Keratinocyte (primary cell): ENCODE measurements around the gene RASSF1. TPM values are rescaled to one million over a fixed set of nuclear protein-coding genes. Genes with fewer than 3 reads are reported as not detected.

Source experiments
- DNase-seq: peaks from one replicate; pipeline ENCODE4 v3.0.0-alpha.2; 2011; ENCODE audit warnings: low read depth, missing footprints, low spot score
- FAIRE-seq: peaks from 2 replicates; lab custom pipeline; 2011; peaks lifted over from hg19 to GRCh38; lab: Jason Lieb, UNC
- H2AFZ ChIP-seq: 2 replicates; pipeline ENCODE4 v1.6.0; 2012; ENCODE audit warnings: low read length, control low read depth, inconsistent platforms; ENCODE audit not compliant: control insufficient read depth
- H3K27ac ChIP-seq: 2 replicates; pipeline ENCODE4 v1.5.1; 2011; ENCODE audit warnings: low read length; ENCODE audit not compliant: control insufficient read depth, insufficient read depth
- H3K27me3 ChIP-seq: 3 replicates; pipeline ENCODE4 v1.6.0; 2011; ENCODE audit warnings: low read length; ENCODE audit not compliant: control insufficient read depth, insufficient read depth; ENCODE audit errors: extremely low read depth
- H3K36me3 ChIP-seq, 2 experiments: 2 replicates in 1 of 2; 3 replicates in 1 of 2; pipeline ENCODE4 v1.5.1; 2011; ENCODE audit warnings: low read length in 2 of 2, mild to moderate bottlenecking in 1 of 2; ENCODE audit not compliant: control insufficient read depth in 2 of 2, insufficient read depth in 2 of 2; ENCODE audit errors: extremely low read depth in 1 of 2
- H3K4me1 ChIP-seq: 3 replicates; pipeline ENCODE4 v1.5.1; 2011; ENCODE audit warnings: low read length; ENCODE audit not compliant: control insufficient read depth, insufficient read depth; ENCODE audit errors: extremely low read depth
- H3K4me2 ChIP-seq: 3 replicates; pipeline ENCODE4 v1.6.0; 2011; ENCODE audit warnings: low read depth, low read length; ENCODE audit not compliant: control insufficient read depth, insufficient read depth; ENCODE audit errors: extremely low read depth
- H3K4me3 ChIP-seq, 3 experiments: fragments of 200-600 bp in 1 of 3; sonication (generic) in 1 of 3; 2 replicates in 2 of 3; 3 replicates in 1 of 3; pipeline ENCODE4 v1.5.1; 2011 to 2016; ENCODE audit warnings: low read length in 3 of 3, mild to moderate bottlenecking in 3 of 3, control low read depth in 2 of 3, inconsistent platforms in 1 of 3, low read depth in 1 of 3, mixed read lengths in 1 of 3, mixed run types in 1 of 3, moderate library complexity in 1 of 3; ENCODE audit not compliant: control insufficient read depth in 2 of 3, insufficient read depth in 2 of 3; ENCODE audit errors: extremely low read depth in 1 of 3
- H3K79me2 ChIP-seq: 2 replicates; pipeline ENCODE4 v1.6.0; 2012; ENCODE audit warnings: low read length; ENCODE audit not compliant: control insufficient read depth, insufficient read depth
- H3K9ac ChIP-seq: 3 replicates; pipeline ENCODE4 v1.6.0; 2011; ENCODE audit warnings: low read length; ENCODE audit not compliant: control insufficient read depth, insufficient read depth; ENCODE audit errors: extremely low read depth
- H3K9me1 ChIP-seq: 3 replicates; pipeline ENCODE4 v1.6.0; 2011; ENCODE audit warnings: low read length; ENCODE audit not compliant: control insufficient read depth, insufficient read depth; ENCODE audit errors: extremely low read depth
- H3K9me3 ChIP-seq: 2 replicates; pipeline ENCODE4 v1.5.1; 2012; ENCODE audit warnings: low read depth, low read length; ENCODE audit not compliant: control insufficient read depth
- H4K20me1 ChIP-seq: 3 replicates; pipeline ENCODE4 v1.6.0; 2011; ENCODE audit warnings: low read length; ENCODE audit not compliant: control insufficient read depth, insufficient read depth; ENCODE audit errors: extremely low read depth
- EZH2 ChIP-seq: IDR thresholded peaks from one replicate; pipeline ENCODE4 v1.6.1; 2012; ENCODE audit warnings: inconsistent platforms, mild to moderate bottlenecking, low read length, moderate library complexity
- dilution Hi-C: fragments of 300-500 bp; cut with MboI; formaldehyde crosslinking; loops from one replicate; pipeline ENCODE4 v1.7.0; 2020; ENCODE audit warnings: low sequenced_read_pairs; ENCODE audit not compliant: extremely low pct_ligation_motif_present
- polyA plus RNA-seq, 5 experiments: library from polyadenylated mRNA; depleted of rRNA in 3 of 5; stranded (reverse) in 3 of 5; stranded (forward) in 1 of 5; unstranded in 1 of 5; fragments of >200 nt; gene quantifications; 1 replicate in 1 of 5; 2 replicates in 3 of 5; 3 replicates in 1 of 5; pipeline versions ENCODE4 v1.2.1 to v1.2.3, GENCODE V29; 2011 to 2012; ENCODE audit warnings: missing spikeins in 2 of 5, low read depth in 1 of 5, low replicate concordance in 1 of 5
- TF ChIP-seq, protein P1 (sequence below), 3 experiments: IDR thresholded peaks in 1 of 3; conservative IDR thresholded peaks in 1 of 3; optimal IDR thresholded peaks in 1 of 3; 2 replicates in 2 of 3; 3 replicates in 1 of 3; pipeline versions ENCODE3 to v1.5.1; 2011; ENCODE audit warnings: low read length in 3 of 3, mild to moderate bottlenecking in 3 of 3, moderate library complexity in 2 of 3, control low read depth in 1 of 3, inconsistent platforms in 1 of 3; ENCODE audit not compliant: insufficient read depth in 2 of 3; ENCODE audit errors: extremely low read depth in 1 of 3

RASSF1 gene
- polyA plus RNA-seq, 1 donor (not counting 4 experiments of a cell fraction or from before 2014, with no cell fraction given), result 28.5 TPM

DNA sequence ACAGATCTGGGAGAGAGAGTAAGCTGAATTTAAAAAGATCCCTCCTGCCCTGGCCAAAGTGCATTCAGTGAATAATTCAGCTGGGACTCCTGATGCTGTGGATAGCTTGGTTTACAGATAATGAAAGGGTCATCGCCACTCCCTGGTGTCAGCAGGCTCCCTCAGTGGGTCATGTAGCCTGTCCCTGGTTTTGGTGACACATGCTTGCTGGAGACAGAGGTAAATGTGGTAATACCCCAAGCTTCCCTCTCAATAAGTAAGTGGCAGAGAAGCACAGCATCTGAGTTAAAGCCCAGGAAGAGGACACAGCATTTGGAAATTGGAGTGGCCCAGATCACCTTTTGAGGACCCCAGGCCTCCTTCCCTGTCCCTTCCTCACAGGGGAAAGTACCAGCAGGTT, 16.8 kb upstream of the RASSF1 start:
- Histone ChIP-seq H3K79me2 (peaks cover 48% of the 10 kb centered on the region), H3K9me3 (no peaks in the 10 kb centered on the region), H3K4me2 (peak overlapping the region; percentile 88), H4K20me1 (peaks cover 6% of the 10 kb centered on the region), H3K4me3 (peak overlapping the region; percentile 78 to 88 (median 86)), H3K4me1 (peaks cover 28% of the 10 kb centered on the region), H2AFZ (no peak overlapping the region), H3K27ac (no peak overlapping the region), H3K9me1 (peaks cover 2% of the 10 kb centered on the region), H3K36me3 (peaks cover 26 to 27% of the 10 kb centered on the region in 2 experiments), H3K27me3 (no peaks in the 10 kb centered on the region), H3K9ac (peak overlapping the region; percentile 93)
- FAIRE-seq (no peak), DNase-seq (no peak)
- TF ChIP-seq, protein P1, sequence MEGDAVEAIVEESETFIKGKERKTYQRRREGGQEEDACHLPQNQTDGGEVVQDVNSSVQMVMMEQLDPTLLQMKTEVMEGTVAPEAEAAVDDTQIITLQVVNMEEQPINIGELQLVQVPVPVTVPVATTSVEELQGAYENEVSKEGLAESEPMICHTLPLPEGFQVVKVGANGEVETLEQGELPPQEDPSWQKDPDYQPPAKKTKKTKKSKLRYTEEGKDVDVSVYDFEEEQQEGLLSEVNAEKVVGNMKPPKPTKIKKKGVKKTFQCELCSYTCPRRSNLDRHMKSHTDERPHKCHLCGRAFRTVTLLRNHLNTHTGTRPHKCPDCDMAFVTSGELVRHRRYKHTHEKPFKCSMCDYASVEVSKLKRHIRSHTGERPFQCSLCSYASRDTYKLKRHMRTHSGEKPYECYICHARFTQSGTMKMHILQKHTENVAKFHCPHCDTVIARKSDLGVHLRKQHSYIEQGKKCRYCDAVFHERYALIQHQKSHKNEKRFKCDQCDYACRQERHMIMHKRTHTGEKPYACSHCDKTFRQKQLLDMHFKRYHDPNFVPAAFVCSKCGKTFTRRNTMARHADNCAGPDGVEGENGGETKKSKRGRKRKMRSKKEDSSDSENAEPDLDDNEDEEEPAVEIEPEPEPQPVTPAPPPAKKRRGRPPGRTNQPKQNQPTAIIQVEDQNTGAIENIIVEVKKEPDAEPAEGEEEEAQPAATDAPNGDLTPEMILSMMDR (optimal IDR thresholded peaks at IDR 0.05 in 1 of 3, IDR thresholded peaks at IDR 0.05 in 1 of 3, conservative IDR thresholded peaks at IDR 0.05 in 1 of 3; ENCODE audit: extremely low read depth in 1 of 3, insufficient read depth in 2 of 3, low read length in 3 of 3), result no peak
- dilution Hi-C loops, result no loop called here

DNA sequence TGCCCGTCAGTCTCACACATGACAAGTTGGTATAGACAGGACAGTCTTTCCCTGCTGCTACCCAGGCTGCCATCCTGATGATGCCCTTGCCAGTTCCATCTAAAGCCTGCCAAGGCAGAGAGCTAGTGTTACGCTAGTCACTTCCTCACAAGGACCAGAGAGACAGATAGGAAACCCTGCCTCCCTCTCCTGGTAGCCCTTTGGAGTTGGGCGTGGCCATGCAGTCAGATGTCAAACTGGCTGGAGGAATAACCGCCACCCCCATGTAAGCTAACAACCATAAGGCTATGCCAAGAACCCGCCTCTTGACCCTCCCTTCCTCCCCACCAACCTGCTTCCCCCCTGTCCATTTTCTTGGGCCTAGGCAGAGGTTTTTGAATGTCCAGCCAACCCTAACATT, 15.9 kb upstream of the RASSF1 start:
- H3K4me3 ChIP-seq, result peak overlapping the region; percentile 78 to 88 (median 86)
- H3K9me1 ChIP-seq, result peaks cover 2% of the 10 kb centered on the region
- dilution Hi-C loops, result no loop called here
- no peak for TF ChIP-seq EZH2
- TF ChIP-seq, protein P1 (optimal IDR thresholded peaks at IDR 0.05 in 1 of 3, IDR thresholded peaks at IDR 0.05 in 1 of 3, conservative IDR thresholded peaks at IDR 0.05 in 1 of 3; ENCODE audit: extremely low read depth in 1 of 3, insufficient read depth in 2 of 3, low read length in 3 of 3), result no peak
- H2AFZ ChIP-seq, result no peak overlapping the region
- peak overlapping the region; percentile 88 for H3K4me2 ChIP-seq
- FAIRE-seq (no peak), DNase-seq (no peak)
- no peaks in the 10 kb centered on the region for H3K9me3 ChIP-seq
- no peak overlapping the region for H3K27ac ChIP-seq
- H3K79me2 ChIP-seq, result peaks cover 53% of the 10 kb centered on the region
- peaks cover 31% of the 10 kb centered on the region for H3K4me1 ChIP-seq
- peaks cover 26 to 29% of the 10 kb centered on the region in 2 experiments for H3K36me3 ChIP-seq
- no peaks in the 10 kb centered on the region for H3K27me3 ChIP-seq
- no peak overlapping the region for H3K9ac ChIP-seq
- H4K20me1 ChIP-seq, result peaks cover 6% of the 10 kb centered on the region
